C4-2B (cell line): ENCODE measurements around the gene HOXC9.

Experiments
- ZFX ChIP-seq: fragments of 450-650 bp; IDR thresholded peaks from 2 replicates; pipeline ENCODE4 v1.6.1; 2017
- TF ChIP-seq, protein P1 (sequence below): fragments of 450-650 bp; conservative IDR thresholded peaks from 2 replicates; pipeline ENCODE4 v1.5.1; 2017; ENCODE audit warnings: mild to moderate bottlenecking

- TF ChIP-seq, protein P1, sequence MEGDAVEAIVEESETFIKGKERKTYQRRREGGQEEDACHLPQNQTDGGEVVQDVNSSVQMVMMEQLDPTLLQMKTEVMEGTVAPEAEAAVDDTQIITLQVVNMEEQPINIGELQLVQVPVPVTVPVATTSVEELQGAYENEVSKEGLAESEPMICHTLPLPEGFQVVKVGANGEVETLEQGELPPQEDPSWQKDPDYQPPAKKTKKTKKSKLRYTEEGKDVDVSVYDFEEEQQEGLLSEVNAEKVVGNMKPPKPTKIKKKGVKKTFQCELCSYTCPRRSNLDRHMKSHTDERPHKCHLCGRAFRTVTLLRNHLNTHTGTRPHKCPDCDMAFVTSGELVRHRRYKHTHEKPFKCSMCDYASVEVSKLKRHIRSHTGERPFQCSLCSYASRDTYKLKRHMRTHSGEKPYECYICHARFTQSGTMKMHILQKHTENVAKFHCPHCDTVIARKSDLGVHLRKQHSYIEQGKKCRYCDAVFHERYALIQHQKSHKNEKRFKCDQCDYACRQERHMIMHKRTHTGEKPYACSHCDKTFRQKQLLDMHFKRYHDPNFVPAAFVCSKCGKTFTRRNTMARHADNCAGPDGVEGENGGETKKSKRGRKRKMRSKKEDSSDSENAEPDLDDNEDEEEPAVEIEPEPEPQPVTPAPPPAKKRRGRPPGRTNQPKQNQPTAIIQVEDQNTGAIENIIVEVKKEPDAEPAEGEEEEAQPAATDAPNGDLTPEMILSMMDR, result no peak
- TF ChIP-seq ZFX, result no peak
Observed at GRCh38 chr12:54047160-54047963, 47.4 kb downstream of the HOXC9 start.
